SK-N-SH (cell line): ENCODE measurements around the gene ARHGAP23. TPM values are rescaled to one million over a fixed set of nuclear protein-coding genes. Genes with fewer than 3 reads are reported as not detected.

ENCODE experiments used
- CTCF ChIA-PET: fragments of 300-600, 350-600 bp; formaldehyde crosslinking; extraction: SDS; loops from one replicate; lab custom pipeline; 2021; lab: Yijun Ruan, JAX
- POLR2A ChIA-PET: fragments of 350-600 bp; sonication (Branson Sonifier 250); formaldehyde crosslinking; extraction: SDS; loops from one replicate; lab custom pipeline; 2020; ENCODE audit warnings: antibody characterized with exemption, inconsistent platforms; lab: Yijun Ruan, JAX
- DNase-seq: peaks from one replicate; pipeline ENCODE4 v3.0.0; 2012
- H2AFZ ChIP-seq: fragments of 200-600 bp; sonication (generic); 2 replicates; pipeline ENCODE4 v1.8.1; 2016; ENCODE audit warnings: antibody characterized with exemption, mild to moderate bottlenecking, low read depth
- H3F3A ChIP-seq: fragments of 200-600 bp; sonication (generic); replicated peaks from 2 replicates; pipeline ENCODE3; 2016; ENCODE audit warnings: antibody characterized with exemption, mild to moderate bottlenecking; ENCODE audit not compliant: insufficient read depth
- H3K27ac ChIP-seq, 2 experiments: fragments of 200-500 bp in 1 of 2; fragments of 200-600 bp in 1 of 2; sonication (Bioruptor generic) in 1 of 2; sonication (generic), shearing (Covaris generic) in 1 of 2; 2 replicates each; pipeline versions ENCODE4 v1.5.1 to v1.6.1; 2014 to 2016; ENCODE audit warnings: low read depth in 2 of 2, inconsistent platforms in 1 of 2, low read length in 1 of 2, mild to moderate bottlenecking in 1 of 2, mixed read lengths in 1 of 2
- H3K27me3 ChIP-seq: fragments of 200-600 bp; sonication (generic), shearing (Covaris generic); 2 replicates; pipeline ENCODE4 v1.6.1; 2016; ENCODE audit warnings: mixed run types; ENCODE audit not compliant: insufficient read depth
- H3K36me3 ChIP-seq, 2 experiments: fragments of 200-500 bp in 1 of 2; fragments of 200-600 bp in 1 of 2; sonication (Bioruptor generic) in 1 of 2; sonication (generic) in 1 of 2; replicated peaks in 1 of 2; 2 replicates each; pipeline versions ENCODE3 to v1.5.1; 2014 to 2016; ENCODE audit warnings: low read length in 1 of 2, mild to moderate bottlenecking in 1 of 2; ENCODE audit not compliant: insufficient read depth in 2 of 2, control insufficient read depth in 1 of 2
- H3K4me1 ChIP-seq, 2 experiments: fragments of 200-500 bp in 1 of 2; fragments of 200-600 bp in 1 of 2; sonication (Bioruptor generic) in 1 of 2; sonication (generic), shearing (Covaris generic) in 1 of 2; 2 replicates each; pipeline versions ENCODE4 v1.5.1 to v1.6.1; 2014 to 2016; ENCODE audit warnings: low read depth in 1 of 2, low read length in 1 of 2, mixed run types in 1 of 2; ENCODE audit not compliant: insufficient read depth in 2 of 2, control insufficient read depth in 1 of 2
- H3K4me2 ChIP-seq: fragments of 200-600 bp; sonication (generic), shearing (Covaris generic); 2 replicates; pipeline ENCODE4 v1.6.1; 2017; ENCODE audit warnings: mixed run types
- H3K4me3 ChIP-seq, 2 experiments: fragments of 200-500 bp in 1 of 2; fragments of 200-600 bp in 1 of 2; sonication (Bioruptor generic) in 1 of 2; sonication (generic), shearing (Covaris generic) in 1 of 2; 2 replicates each; pipeline versions ENCODE4 v1.5.1 to v1.8.1; 2014 to 2016; ENCODE audit warnings: low read depth in 2 of 2, inconsistent platforms in 1 of 2, low read length in 1 of 2, mild to moderate bottlenecking in 1 of 2, mixed read lengths in 1 of 2, moderate library complexity in 1 of 2
- H3K79me2 ChIP-seq: fragments of 200-600 bp; sonication (generic); 2 replicates; pipeline ENCODE4 v1.8.1; 2017; ENCODE audit warnings: mild to moderate bottlenecking; ENCODE audit not compliant: insufficient read depth
- H3K9ac ChIP-seq: fragments of 200-600 bp; sonication (generic); 2 replicates; pipeline ENCODE4 v1.6.1; 2017; ENCODE audit warnings: mixed run types
- H3K9me2 ChIP-seq: fragments of 200-600 bp; sonication (generic); 2 replicates; pipeline ENCODE4 v1.6.1; 2017; ENCODE audit warnings: mixed run types
- H3K9me3 ChIP-seq: fragments of 200-600 bp; sonication (generic); 2 replicates; pipeline ENCODE4 v1.6.1; 2017; ENCODE audit warnings: mixed run types, mild to moderate bottlenecking, moderate library complexity
- H4K20me1 ChIP-seq: fragments of 200-600 bp; sonication (generic); 2 replicates; pipeline ENCODE4 v1.6.1; 2017; ENCODE audit warnings: mild to moderate bottlenecking, mixed run types; ENCODE audit not compliant: insufficient read depth
- CHD2 ChIP-seq: fragments of 150-350 bp; IDR thresholded peaks from 2 replicates; pipeline ENCODE4 v1.6.1; 2018; ENCODE audit warnings: low read length; ENCODE audit not compliant: partially characterized antibody
- CTCF ChIP-seq: fragments of 200-600 bp; sonication (generic); IDR thresholded peaks from 2 replicates; pipeline ENCODE4 v1.6.1; 2017; ENCODE audit warnings: antibody characterized with exemption, mild to moderate bottlenecking, moderate library complexity
- ELF1 ChIP-seq: IDR thresholded peaks from 2 replicates; pipeline ENCODE4 v1.4.0; 2012
- FOSL2 ChIP-seq: IDR thresholded peaks from 2 replicates; pipeline ENCODE4 v1.4.0; 2012; ENCODE audit warnings: low read depth, mild to moderate bottlenecking, moderate library complexity, borderline replicate concordance
- FOXJ3 ChIP-seq: sonication (generic); formaldehyde crosslinking; IDR thresholded peaks from 2 replicates; pipeline ENCODE4 v1.5.1; 2020; ENCODE audit warnings: mild to moderate bottlenecking, missing genetic modification reagents
- GATA2 ChIP-seq: sonication (generic); formaldehyde crosslinking; IDR thresholded peaks from 2 replicates; pipeline ENCODE4 v1.5.0; 2020; ENCODE audit warnings: mild to moderate bottlenecking, missing genetic modification reagents
- MXI1 ChIP-seq: IDR thresholded peaks from 2 replicates; pipeline ENCODE4 v1.6.1; 2012; ENCODE audit warnings: mild to moderate bottlenecking, low read depth, low read length, improper control_type of control experiment
- NRF1 ChIP-seq: IDR thresholded peaks from 2 replicates; pipeline ENCODE4 v1.6.1; 2012; ENCODE audit warnings: low read depth, mild to moderate bottlenecking, low read length
- POLR2AphosphoS5 ChIP-seq: IDR thresholded peaks from 2 replicates; pipeline ENCODE4 v1.6.1; 2012; ENCODE audit warnings: low read depth, low read length
- RAD21 ChIP-seq: IDR thresholded peaks from 2 replicates; pipeline ENCODE4 v1.6.1; 2012; ENCODE audit warnings: mild to moderate bottlenecking, low read length
- RCOR1 ChIP-seq: fragments of 150-350 bp; IDR thresholded peaks from 2 replicates; pipeline ENCODE4 v1.6.1; 2017; ENCODE audit warnings: antibody characterized with exemption, low read length
- SIN3A ChIP-seq: IDR thresholded peaks from 2 replicates; pipeline ENCODE4 v1.6.1; 2012; ENCODE audit warnings: low read depth, mild to moderate bottlenecking, low read length, moderate library complexity, borderline replicate concordance
- SMC3 ChIP-seq: IDR thresholded peaks from 2 replicates; pipeline ENCODE4 v1.6.1; 2012; ENCODE audit warnings: low read depth, low read length, improper control_type of control experiment
- WGBS: methylation state at CpG from one replicate; pipeline ENCODE4 v1.1.6; 2017; ENCODE audit warnings: low lambda C conversion rate; 5-methylcytosine and 5-hydroxymethylcytosine counted together
- polyA plus RNA-seq, 3 experiments: library from polyadenylated mRNA; depleted of rRNA; stranded (reverse); fragments of >200 nt; gene quantifications; 2 replicates each; pipeline ENCODE4 v1.2.3, GENCODE V29; 2012

The ARHGAP23 gene
- polyA plus RNA-seq, 1 of the 3 experiments (the other 2 are of a cell fraction) = 19.2 TPM

- no peak overlapping the region for H3K9ac ChIP-seq
- H3K9me2 ChIP-seq = no peaks in the 10 kb centered on the region
- peaks cover 19% of the 10 kb centered on the region for H4K20me1 ChIP-seq
- H3K27me3 ChIP-seq = no peaks in the 10 kb centered on the region
- H2AFZ ChIP-seq = no peak overlapping the region
- 95% methylated on average over 6 of the region's 6 CpGs for WGBS
- no peak overlapping the region for H3K27ac ChIP-seq
- no peaks in the 10 kb centered on the region for H3K79me2 ChIP-seq
- ChIA-PET CTCF (interaction anchor here (0.5 to 4.3 kb wide), 38 partner anchors 8 to 256 kb away, joined by 3 to 111 read pairs (median 6); partner anchors contain the start of gene ARHGAP23), POLR2A (no interaction called here)
- TF ChIP-seq MXI1 = no peak
- H3F3A ChIP-seq = peaks cover 28% of the 10 kb centered on the region
- H3K4me1 ChIP-seq = peaks cover 13 to 14% of the 10 kb centered on the region in 2 experiments; a peak in 2 of 4 replicates
- no peak overlapping the region for H3K4me3 ChIP-seq
- DNase-seq = no peak
- peaks cover 13 to 27% of the 10 kb centered on the region in 2 experiments for H3K36me3 ChIP-seq
- H3K9me3 ChIP-seq = no peaks in the 10 kb centered on the region
- H3K4me2 ChIP-seq = no peak overlapping the region
Observed at GRCh38 chr17:38508570-38508950, 80.3 kb downstream of the ARHGAP23 start.

GRCh38 chr17:38508954-38509771 is 80.9 kb downstream of the ARHGAP23 start:
- ChIA-PET CTCF (interaction anchor here (0.5 to 4.3 kb wide), 59 partner anchors 8 to 393 kb away, joined by 3 to 111 read pairs (median 5); partner anchors contain the start of gene ARHGAP23), POLR2A (interaction anchor here (0.6 kb wide), 1 partner anchor 31 kb away, joined by 3 read pairs; no protein-coding TSS in a partner anchor)
- H3K9me3 ChIP-seq = no peaks in the 10 kb centered on the region
- H3K36me3 ChIP-seq = peaks cover 10 to 23% of the 10 kb centered on the region in 2 experiments
- H2AFZ ChIP-seq = no peak overlapping the region
- H3K9me2 ChIP-seq = no peaks in the 10 kb centered on the region
- WGBS = 61% methylated on average over 27 of the region's 27 CpGs
- H3K79me2 ChIP-seq = no peaks in the 10 kb centered on the region
- H3K27ac ChIP-seq = no peak overlapping the region
- H4K20me1 ChIP-seq = peaks cover 19% of the 10 kb centered on the region
- H3K9ac ChIP-seq = no peak overlapping the region
- peaks cover 28% of the 10 kb centered on the region for H3F3A ChIP-seq
- H3K27me3 ChIP-seq = no peaks in the 10 kb centered on the region
- DNase-seq = peak; percentile 98
- H3K4me3 ChIP-seq = peak overlapping the region; percentile 17 to 50; a peak in 2 of 4 replicates
- TF ChIP-seq NRF1 = no peak
- TF ChIP-seq SMC3 = peak; percentile 32; the same call in 1 of the 2 replicates
- peak; percentile 76 for TF ChIP-seq MXI1
- peak; percentile 59; the same call in 1 of the 2 replicates for TF ChIP-seq RCOR1
- TF ChIP-seq CTCF = peak; percentile 83
- peak; percentile 53 for TF ChIP-seq CHD2
- peak; percentile 69 for TF ChIP-seq GATA2 (CRISPR knock-in tag)
- TF ChIP-seq SIN3A = 0 out of 2 replicates have a peak, but pooled peaks have one; percentile 46
- peak; percentile 61; the same call in 1 of the 2 replicates for TF ChIP-seq FOXJ3 (CRISPR knock-in tag)
- TF ChIP-seq RAD21 = peak; percentile 70
- TF ChIP-seq FOSL2 = no peak
- 0 out of 2 replicates have a peak, but pooled peaks have one; percentile 39 for TF ChIP-seq ELF1
- no peak for TF ChIP-seq POLR2AphosphoS5
- peak overlapping the region; percentile 52; the same call in 1 of the 2 replicates for H3K4me2 ChIP-seq
- H3K4me1 ChIP-seq = peaks cover 13 to 14% of the 10 kb centered on the region in 2 experiments; a peak in 2 of 4 replicates
